Liver (tissue), 9 donors: Measurements from ENCODE around the gene ASS1. TPM values are rescaled to one million over a fixed set of nuclear protein-coding genes. Genes with fewer than 3 reads are reported as not detected.

Source experiments
- DNase-seq: peaks from one replicate; pipeline ENCODE4 v3.0.0-alpha.2; 2017; ENCODE audit warnings: low spot score
- H3K27ac ChIP-seq, 2 donors: one replicate each; pipeline ENCODE4 v1.7.0; 2013; ENCODE audit warnings: inconsistent platforms in 2 of 2, low read length in 2 of 2, control low read depth in 1 of 2, low read depth in 1 of 2, mild to moderate bottlenecking in 1 of 2
- H3K27me3 ChIP-seq, 4 donors: one replicate each; pipeline versions ENCODE4 v1.6.1 to v1.7.0; 2013; ENCODE audit warnings: low read length in 3 of 4, inconsistent platforms in 1 of 4, mild to moderate bottlenecking in 1 of 4, moderate library complexity in 1 of 4; ENCODE audit not compliant: control insufficient read depth in 4 of 4, insufficient read depth in 4 of 4
- H3K36me3 ChIP-seq, 4 donors: one replicate each; pipeline versions ENCODE4 v1.6.1 to v1.7.0; 2013; ENCODE audit warnings: low read length in 3 of 4, mild to moderate bottlenecking in 3 of 4, low read depth in 1 of 4, moderate library complexity in 1 of 4; ENCODE audit not compliant: control insufficient read depth in 4 of 4, insufficient read depth in 3 of 4
- H3K4me1 ChIP-seq, 4 donors: one replicate each; pipeline versions ENCODE4 v1.6.1 to v1.7.0; 2013; ENCODE audit warnings: low read length in 3 of 4, mild to moderate bottlenecking in 3 of 4, moderate library complexity in 1 of 4; ENCODE audit not compliant: control insufficient read depth in 4 of 4, insufficient read depth in 4 of 4
- H3K4me3 ChIP-seq, 3 donors: one replicate each; pipeline versions ENCODE4 v1.6.1 to v1.7.0; 2013; ENCODE audit warnings: low read length in 3 of 3, control low read depth in 1 of 3, low read depth in 1 of 3, mild to moderate bottlenecking in 1 of 3
- H3K9ac ChIP-seq, 2 donors: one replicate each; pipeline ENCODE4 v1.7.0; 2013; ENCODE audit warnings: low read length in 2 of 2, mild to moderate bottlenecking in 2 of 2, moderate library complexity in 2 of 2, control low read depth in 1 of 2, low read depth in 1 of 2
- H3K9me3 ChIP-seq, 4 donors: one replicate each; pipeline versions ENCODE4 v1.6.1 to v1.7.0; 2013; ENCODE audit warnings: low read length in 3 of 4; ENCODE audit not compliant: control insufficient read depth in 4 of 4
- ATF3 ChIP-seq: IDR thresholded peaks from 2 replicates; pipeline ENCODE4 v1.6.1; 2016; ENCODE audit warnings: antibody characterized with exemption
- CTCF ChIP-seq: fragments of 150-350 bp; IDR thresholded peaks from 2 replicates; pipeline ENCODE4 v1.5.1; 2017; ENCODE audit warnings: improper control_type of control experiment, low read depth, low read length; ENCODE audit not compliant: missing input control
- EGR1 ChIP-seq, 2 donors: IDR thresholded peaks; 2 replicates each; pipeline ENCODE4 v1.6.1; 2016 to 2018; ENCODE audit warnings: antibody characterized with exemption in 2 of 2, low read depth in 2 of 2
- FOXA1 ChIP-seq: IDR thresholded peaks from 2 replicates; pipeline ENCODE4 v1.6.1; 2016; ENCODE audit warnings: antibody characterized with exemption
- FOXA2 ChIP-seq: IDR thresholded peaks from 2 replicates; pipeline ENCODE4 v1.6.1; 2016; ENCODE audit warnings: antibody characterized with exemption
- GABPA ChIP-seq, 2 donors: IDR thresholded peaks in 1 of 2; conservative IDR thresholded peaks in 1 of 2; 2 replicates each; pipeline ENCODE4 v1.6.1; 2016; ENCODE audit warnings: antibody characterized with exemption in 2 of 2, mild to moderate bottlenecking in 1 of 2, moderate library complexity in 1 of 2
- HNF4A ChIP-seq, 2 donors: conservative IDR thresholded peaks; 2 replicates each; pipeline ENCODE4 v1.6.1; 2016; ENCODE audit warnings: antibody characterized with exemption in 2 of 2, mild to moderate bottlenecking in 2 of 2
- HNF4G ChIP-seq: IDR thresholded peaks from 2 replicates; pipeline ENCODE4 v1.6.1; 2016; ENCODE audit warnings: antibody characterized with exemption
- JUND ChIP-seq, 2 donors: IDR thresholded peaks; 2 replicates each; pipeline ENCODE4 v1.6.1; 2016; ENCODE audit warnings: antibody characterized with exemption in 2 of 2
- NR2F2 ChIP-seq: IDR thresholded peaks from 2 replicates; pipeline ENCODE4 v1.6.1; 2016; ENCODE audit warnings: antibody characterized with exemption
- RAD21 ChIP-seq, 2 donors: IDR thresholded peaks; 2 replicates each; pipeline ENCODE4 v1.6.1; 2016; ENCODE audit warnings: antibody characterized with exemption in 2 of 2, mild to moderate bottlenecking in 2 of 2
- RXRA ChIP-seq, 2 donors: IDR thresholded peaks; 2 replicates each; pipeline ENCODE4 v1.6.1; 2017 to 2018; ENCODE audit warnings: antibody characterized with exemption in 2 of 2, mild to moderate bottlenecking in 1 of 2
- SP1 ChIP-seq: IDR thresholded peaks from 2 replicates; pipeline ENCODE4 v1.6.1; 2018; ENCODE audit warnings: antibody characterized with exemption, mild to moderate bottlenecking
- TAF1 ChIP-seq: conservative IDR thresholded peaks from 2 replicates; pipeline ENCODE4 v1.6.1; 2016; ENCODE audit warnings: antibody characterized with exemption, mild to moderate bottlenecking
- YY1 ChIP-seq: IDR thresholded peaks from 2 replicates; pipeline ENCODE4 v1.6.1; 2016; ENCODE audit warnings: antibody characterized with exemption, mild to moderate bottlenecking
- WGBS: extraction: QIAGEN DNeasy Blood & Tissue Kit; methylation state at CpG from one replicate; pipeline ENCODE4 v1.1.7; 2013; 5-methylcytosine and 5-hydroxymethylcytosine counted together
- polyA plus RNA-seq, 2 donors: library from polyadenylated mRNA; stranded (reverse) in 1 of 2; unstranded in 1 of 2; fragments of 200-250 nt in 1 of 2; fragments of >200 nt in 1 of 2; fragmentation: Nextera tagmentation in 1 of 2; extraction: Ambion mirVana in 1 of 2; gene quantifications; one replicate each; pipeline versions ENCODE4 v1.2.1 to v1.2.3, GENCODE V29; 2013 to 2015
- total RNA-seq, 2 donors: library from RNA; depleted of rRNA; stranded (reverse); fragments of >200 nt; gene quantifications; one replicate each; pipeline ENCODE4 v1.2.3, GENCODE V29; 2014
- TF ChIP-seq, protein P1 (sequence below): IDR thresholded peaks from 2 replicates; pipeline ENCODE4 v1.6.1; 2016; ENCODE audit warnings: antibody characterized with exemption
- TF ChIP-seq, protein P2 (sequence below): IDR thresholded peaks from 2 replicates; pipeline ENCODE4 v1.6.1; 2016; ENCODE audit warnings: antibody characterized with exemption
- TF ChIP-seq, protein P3 (sequence below): IDR thresholded peaks from 2 replicates; pipeline ENCODE4 v1.6.1; 2016; ENCODE audit warnings: antibody characterized with exemption, mild to moderate bottlenecking
- donor health status: healthy.
- donor health status: healthy.
- donor health status: healthy.
- donor health status: healthy.
- donor health status: healthy.

Gene ASS1
- total and polyA plus RNA-seq, 4 donors, result 396 to 711 (median 533) TPM

DNA sequence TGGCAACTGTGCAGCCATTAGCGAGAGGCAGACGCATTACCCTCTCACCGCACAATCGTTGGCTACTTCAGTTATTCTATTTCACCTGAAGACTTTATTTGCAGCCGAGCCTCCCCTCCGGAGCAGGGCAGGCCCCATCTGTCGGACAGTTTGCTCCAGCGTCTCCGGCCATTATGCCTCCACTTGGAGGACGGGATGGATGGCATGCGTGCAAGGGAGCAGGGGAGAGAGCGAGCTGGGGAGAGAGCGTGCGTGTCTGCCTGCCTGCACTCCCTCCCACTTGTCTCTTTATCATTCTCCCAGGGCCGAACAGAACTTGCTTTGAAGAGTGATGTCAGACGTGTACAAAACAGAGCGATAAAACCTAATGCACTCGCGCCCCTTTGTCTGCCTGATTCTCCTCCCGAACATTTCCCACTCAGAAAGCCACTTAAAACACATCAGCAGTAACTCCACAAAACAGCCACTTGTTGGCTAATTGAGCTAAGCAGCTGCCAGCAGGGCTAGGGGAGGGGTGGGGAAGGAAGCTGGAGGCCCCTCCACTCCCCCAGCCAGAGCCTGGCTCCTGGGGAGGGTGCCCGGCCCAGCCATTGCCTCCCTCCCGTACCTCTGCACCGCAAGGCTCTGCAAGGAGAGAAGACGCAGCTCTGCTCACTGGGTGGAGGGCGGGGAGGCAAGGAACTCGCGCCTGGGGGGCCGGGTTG, 91.2 kb downstream of the ASS1 start:
- H3K27ac ChIP-seq, result no peak overlapping the region
- TF ChIP-seq NR2F2 (no peak), ATF3 (no peak), FOXA2 (no peak), GABPA (IDR thresholded peaks at IDR 0.05 in 1 of 2, conservative IDR thresholded peaks at IDR 0.05 in 1 of 2) (no peak), RAD21 (IDR thresholded peaks at IDR 0.05) (no peak), HNF4G (no peak), CTCF (no peak), TAF1 (no peak), YY1 (no peak), RXRA (IDR thresholded peaks at IDR 0.05) (no peak), HNF4A (conservative IDR thresholded peaks at IDR 0.05) (no peak), JUND (IDR thresholded peaks at IDR 0.05) (no peak), FOXA1 (no peak), EGR1 (IDR thresholded peaks at IDR 0.05; ENCODE audit: low read depth in 2 of 2) (no peak), SP1 (no peak)
- TF ChIP-seq, protein P1, sequence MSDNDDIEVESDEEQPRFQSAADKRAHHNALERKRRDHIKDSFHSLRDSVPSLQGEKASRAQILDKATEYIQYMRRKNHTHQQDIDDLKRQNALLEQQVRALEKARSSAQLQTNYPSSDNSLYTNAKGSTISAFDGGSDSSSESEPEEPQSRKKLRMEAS, result no peak
- TF ChIP-seq, protein P2, sequence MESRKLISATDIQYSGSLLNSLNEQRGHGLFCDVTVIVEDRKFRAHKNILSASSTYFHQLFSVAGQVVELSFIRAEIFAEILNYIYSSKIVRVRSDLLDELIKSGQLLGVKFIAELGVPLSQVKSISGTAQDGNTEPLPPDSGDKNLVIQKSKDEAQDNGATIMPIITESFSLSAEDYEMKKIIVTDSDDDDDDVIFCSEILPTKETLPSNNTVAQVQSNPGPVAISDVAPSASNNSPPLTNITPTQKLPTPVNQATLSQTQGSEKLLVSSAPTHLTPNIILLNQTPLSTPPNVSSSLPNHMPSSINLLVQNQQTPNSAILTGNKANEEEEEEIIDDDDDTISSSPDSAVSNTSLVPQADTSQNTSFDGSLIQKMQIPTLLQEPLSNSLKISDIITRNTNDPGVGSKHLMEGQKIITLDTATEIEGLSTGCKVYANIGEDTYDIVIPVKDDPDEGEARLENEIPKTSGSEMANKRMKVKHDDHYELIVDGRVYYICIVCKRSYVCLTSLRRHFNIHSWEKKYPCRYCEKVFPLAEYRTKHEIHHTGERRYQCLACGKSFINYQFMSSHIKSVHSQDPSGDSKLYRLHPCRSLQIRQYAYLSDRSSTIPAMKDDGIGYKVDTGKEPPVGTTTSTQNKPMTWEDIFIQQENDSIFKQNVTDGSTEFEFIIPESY, result no peak
- TF ChIP-seq, protein P3, sequence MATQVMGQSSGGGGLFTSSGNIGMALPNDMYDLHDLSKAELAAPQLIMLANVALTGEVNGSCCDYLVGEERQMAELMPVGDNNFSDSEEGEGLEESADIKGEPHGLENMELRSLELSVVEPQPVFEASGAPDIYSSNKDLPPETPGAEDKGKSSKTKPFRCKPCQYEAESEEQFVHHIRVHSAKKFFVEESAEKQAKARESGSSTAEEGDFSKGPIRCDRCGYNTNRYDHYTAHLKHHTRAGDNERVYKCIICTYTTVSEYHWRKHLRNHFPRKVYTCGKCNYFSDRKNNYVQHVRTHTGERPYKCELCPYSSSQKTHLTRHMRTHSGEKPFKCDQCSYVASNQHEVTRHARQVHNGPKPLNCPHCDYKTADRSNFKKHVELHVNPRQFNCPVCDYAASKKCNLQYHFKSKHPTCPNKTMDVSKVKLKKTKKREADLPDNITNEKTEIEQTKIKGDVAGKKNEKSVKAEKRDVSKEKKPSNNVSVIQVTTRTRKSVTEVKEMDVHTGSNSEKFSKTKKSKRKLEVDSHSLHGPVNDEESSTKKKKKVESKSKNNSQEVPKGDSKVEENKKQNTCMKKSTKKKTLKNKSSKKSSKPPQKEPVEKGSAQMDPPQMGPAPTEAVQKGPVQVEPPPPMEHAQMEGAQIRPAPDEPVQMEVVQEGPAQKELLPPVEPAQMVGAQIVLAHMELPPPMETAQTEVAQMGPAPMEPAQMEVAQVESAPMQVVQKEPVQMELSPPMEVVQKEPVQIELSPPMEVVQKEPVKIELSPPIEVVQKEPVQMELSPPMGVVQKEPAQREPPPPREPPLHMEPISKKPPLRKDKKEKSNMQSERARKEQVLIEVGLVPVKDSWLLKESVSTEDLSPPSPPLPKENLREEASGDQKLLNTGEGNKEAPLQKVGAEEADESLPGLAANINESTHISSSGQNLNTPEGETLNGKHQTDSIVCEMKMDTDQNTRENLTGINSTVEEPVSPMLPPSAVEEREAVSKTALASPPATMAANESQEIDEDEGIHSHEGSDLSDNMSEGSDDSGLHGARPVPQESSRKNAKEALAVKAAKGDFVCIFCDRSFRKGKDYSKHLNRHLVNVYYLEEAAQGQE, result no peak
- H3K4me3 ChIP-seq, result no peak overlapping the region
- H3K36me3 ChIP-seq, result no peaks in the 10 kb centered on the region
- no peaks in the 10 kb centered on the region for H3K9me3 ChIP-seq
- WGBS, result 40% methylated on average over 28 of the region's 28 CpGs
- peaks cover 0 to 13% (median 10%) of the 10 kb centered on the region in 4 donors for H3K4me1 ChIP-seq
- peaks cover 0 to 2% (median 0%) of the 10 kb centered on the region in 4 donors for H3K27me3 ChIP-seq
- no peak overlapping the region for H3K9ac ChIP-seq
- peak; percentile 59 for DNase-seq
